Pulmonary artery endothelial cell (primary cell): Measurements from ENCODE around the gene LRRC43. TPM values are rescaled to one million over a fixed set of nuclear protein-coding genes. Genes with fewer than 3 reads are reported as not detected.

Experiments
- DNase-seq: peaks from one replicate; pipeline ENCODE4 v3.0.0-alpha.2; 2011; ENCODE audit warnings: low read depth, low spot score
- total RNA-seq: library from RNA; depleted of rRNA; stranded (reverse); fragments of >200 nt; gene quantifications from 2 replicates; pipeline ENCODE4 v1.2.3, GENCODE V29; 2014

The LRRC43 gene
- total RNA-seq, 1 donor from 2014 or later: 2.2 TPM

- DNase-seq: peak; percentile 97
Observed at GRCh38 chr12:122225683-122226365, 42.9 kb downstream of the LRRC43 start, which contains the start of gene DIABLO. TSS of gene DIABLO (minus strand) at chr12:122226052. CDS start at chr12:122226014, 38 bp downstream.

GRCh38 chr12:122226366-122227125 lies 43.6 kb downstream of the LRRC43 start:
- no peak for DNase-seq

- DNase-seq: no peak
Observed at GRCh38 chr12:122227341-122227740, 44.4 kb downstream of the LRRC43 start.

- no peak for DNase-seq
Observed at GRCh38 chr12:122228092-122228491, 45.2 kb downstream of the LRRC43 start.

- no peak for DNase-seq
Observed at GRCh38 chr12:122230798-122231197, 47.9 kb downstream of the LRRC43 start.

GRCh38 chr12:122232691-122233090 lies 49.8 kb downstream of the LRRC43 start:
- no peak for DNase-seq

GRCh38 chr12:122235741-122236140 lies 52.8 kb downstream of the LRRC43 start:
- DNase-seq: no peak

- DNase-seq: no peak
Observed at GRCh38 chr12:122238861-122239260, 55.9 kb downstream of the LRRC43 start.

- no peak for DNase-seq
Observed at GRCh38 chr12:122243965-122244364, 61.0 kb downstream of the LRRC43 start.

GRCh38 chr12:122244565-122245371 lies 61.8 kb downstream of the LRRC43 start:
- DNase-seq: no peak

- DNase-seq: no peak
Observed at GRCh38 chr12:122245553-122245952, 62.6 kb downstream of the LRRC43 start.

GRCh38 chr12:122250047-122250446 lies 67.1 kb downstream of the LRRC43 start:
- DNase-seq: no peak

- no peak for DNase-seq
Observed at GRCh38 chr12:122250536-122250935, 67.6 kb downstream of the LRRC43 start.

Other genes with a start within 250 kb of the LRRC43 start
- 7.7 and 8.2 TPM in 2 replicates for gene BCL7A, start 161.2 kb upstream of the LRRC43 start, total RNA-seq
- 16.5 and 21.6 TPM in 2 replicates for gene MLXIP, start 104.4 kb upstream of the LRRC43 start, total RNA-seq
- not detected in 2 replicates for gene IL31, start 8.9 kb upstream of the LRRC43 start, total RNA-seq
- under 0.01 and 0.04 TPM in 2 replicates for gene B3GNT4, start 20.6 kb downstream of the LRRC43 start, total RNA-seq
- 56.6 and 62.1 TPM in 2 replicates for gene DIABLO, start 42.9 kb downstream of the LRRC43 start, total RNA-seq
- gene VPS33A, start 83.4 kb downstream of the LRRC43 start, total RNA-seq: 16.4 and 30.0 TPM in 2 replicates
- 47.4 and 59.2 TPM in 2 replicates for gene CLIP1, start 239.5 kb downstream of the LRRC43 start, total RNA-seq